WTC11 (cell line): ENCODE measurements around the gene RFC1. TPM values are rescaled to one million over a fixed set of nuclear protein-coding genes. Genes with fewer than 3 reads are reported as not detected.
"Not testable (repeated sequence)": the region's sequence is repeated elsewhere in the genome, so short reads cannot be mapped to it uniquely, and the experiment has no call there.

Experiments
- ATAC-seq: fragments of 200-7000 bp; cut with Tn5 transposase; 2 replicates; pipeline ENCODE4 v1.10.0; 2021; ENCODE audit warnings: mild to moderate bottlenecking, moderate library complexity
- CTCF ChIA-PET: fragments of 300-600 bp; sonication (Branson Sonifier 250); formaldehyde crosslinking; loops from one replicate; lab custom pipeline; 2021; ENCODE audit warnings: antibody characterized with exemption; lab: Charles Lee
- POLR2A ChIA-PET: fragments of 350-600 bp; sonication (Branson Sonifier 250); formaldehyde crosslinking; loops from one replicate; lab custom pipeline; 2021; ENCODE audit warnings: antibody characterized with exemption; lab: Charles Lee
- DNase-seq: peaks from one replicate; pipeline ENCODE4 v3.0.0; 2021; ENCODE audit warnings: low spot score
- H3K27ac Mint-ChIP-seq: 2 replicates; pipeline ENCODE4 v1.8.0; 2021; ENCODE audit warnings: mixed read lengths
- H3K27me3 Mint-ChIP-seq: 2 replicates; pipeline ENCODE4 v1.8.0; 2021; ENCODE audit warnings: low read depth, mild to moderate bottlenecking, moderate library complexity, mixed read lengths
- H3K36me3 Mint-ChIP-seq: 2 replicates; pipeline ENCODE4 v1.8.0; 2021; ENCODE audit warnings: mixed read lengths
- H3K4me1 Mint-ChIP-seq: 2 replicates; pipeline ENCODE4 v1.8.0; 2022; ENCODE audit warnings: mixed read lengths
- H3K4me3 Mint-ChIP-seq: 2 replicates; pipeline ENCODE4 v1.8.0; 2021; ENCODE audit warnings: mild to moderate bottlenecking, moderate library complexity, mixed read lengths
- H3K9me3 Mint-ChIP-seq: 2 replicates; pipeline ENCODE4 v1.8.0; 2021; ENCODE audit warnings: mixed read lengths
- CREM ChIP-seq: sonication (generic); formaldehyde crosslinking; IDR thresholded peaks from 2 replicates; pipeline ENCODE4 v1.8.1; 2022; ENCODE audit warnings: mild to moderate bottlenecking, missing genetic modification reagents, moderate library complexity
- FOXK1 ChIP-seq: sonication (generic); formaldehyde crosslinking; IDR thresholded peaks from 2 replicates; pipeline ENCODE4 v1.8.0; 2022; ENCODE audit warnings: mild to moderate bottlenecking, moderate library complexity, missing genetic modification reagents
- GABPB1 ChIP-seq: sonication (generic); formaldehyde crosslinking; IDR thresholded peaks from 2 replicates; pipeline ENCODE4 v1.8.1; 2023; ENCODE audit warnings: mild to moderate bottlenecking, missing genetic modification reagents
- HMGA2 ChIP-seq: fragments of 250-450 bp; sonication (Bioruptor Pico); IDR thresholded peaks from 2 replicates; pipeline ENCODE4 v1.4.0; 2021; ENCODE audit warnings: mild to moderate bottlenecking, moderate library complexity
- TCF7 ChIP-seq: sonication (generic); formaldehyde crosslinking; IDR thresholded peaks from 2 replicates; pipeline ENCODE4 v1.8.0; 2022; ENCODE audit warnings: mild to moderate bottlenecking, low read depth, missing genetic modification reagents, moderate library complexity
- TEAD1 ChIP-seq: sonication (generic); formaldehyde crosslinking; IDR thresholded peaks from 2 replicates; pipeline ENCODE4 v1.8.0; 2022; ENCODE audit warnings: mild to moderate bottlenecking, missing genetic modification reagents
- ZNF121 ChIP-seq: sonication (generic); formaldehyde crosslinking; IDR thresholded peaks from 2 replicates; pipeline ENCODE4 v1.8.0; 2023; ENCODE audit warnings: missing genetic modification reagents
- ZNF138 ChIP-seq: sonication (generic); formaldehyde crosslinking; conservative IDR thresholded peaks from 2 replicates; pipeline ENCODE4 v1.8.1; 2022; ENCODE audit warnings: mild to moderate bottlenecking, moderate library complexity, missing genetic modification reagents
- ZNF416 ChIP-seq: fragments of 250-450 bp; sonication (Bioruptor Pico); IDR thresholded peaks from 2 replicates; pipeline ENCODE4 v1.9.0; 2021; ENCODE audit warnings: mild to moderate bottlenecking, inconsistent platforms
- ZNF671 ChIP-seq: fragments of 250-450 bp; sonication (Bioruptor Pico); IDR thresholded peaks from 2 replicates; pipeline ENCODE4 v1.8.0; 2021; ENCODE audit warnings: mild to moderate bottlenecking
- total RNA-seq: library from RNA; stranded (reverse); gene quantifications from 3 replicates; pipeline ENCODE4 v1.2.3, GENCODE V29; 2021
- TF ChIP-seq, protein P1 (sequence below): sonication (generic); formaldehyde crosslinking; IDR thresholded peaks from 2 replicates; pipeline ENCODE4 v1.8.0; 2022; ENCODE audit warnings: mild to moderate bottlenecking, missing genetic modification reagents
- TF ChIP-seq, protein P2 (sequence below): fragments of 250-450 bp; sonication (Bioruptor Pico); conservative IDR thresholded peaks from 2 replicates; pipeline ENCODE4 v1.9.0; 2021; ENCODE audit warnings: mild to moderate bottlenecking
- TF ChIP-seq, protein P3 (sequence below): fragments of 200-600 bp; IDR thresholded peaks from 2 replicates; pipeline ENCODE4 v1.8.0; 2022; ENCODE audit warnings: antibody characterized with exemption
- TF ChIP-seq, protein P4 (sequence below): sonication (generic); formaldehyde crosslinking; IDR thresholded peaks from 2 replicates; pipeline ENCODE4 v1.8.1; 2023; ENCODE audit warnings: mild to moderate bottlenecking, moderate library complexity, missing genetic modification reagents

The RFC1 gene
- total RNA-seq, 1 experiment from 2014 or later: 59.4 TPM

DNA sequence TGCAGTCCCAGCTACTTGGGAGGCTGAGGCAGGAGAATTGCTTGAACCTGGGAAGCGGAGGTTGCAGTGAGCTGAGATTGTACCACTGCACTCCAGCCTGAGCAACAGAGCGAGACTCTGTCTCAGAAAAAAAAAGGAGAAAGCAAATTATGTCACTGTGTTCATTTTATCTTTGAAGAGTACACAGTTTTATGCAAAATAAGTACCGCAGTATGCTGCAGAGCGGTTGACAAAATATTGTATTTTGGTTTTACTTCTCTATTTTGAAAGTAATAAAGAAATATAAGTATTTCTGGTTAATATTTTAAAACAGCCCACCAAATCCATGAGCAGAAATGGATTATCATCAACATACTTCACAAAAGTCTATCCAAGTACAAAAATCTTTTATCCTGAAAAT is 5.6 kb downstream of the RFC1 start:
- CTCF ChIA-PET, POLR2A ChIA-PET, H3K4me1 Mint-ChIP-seq, H3K4me3 Mint-ChIP-seq, H3K27ac Mint-ChIP-seq, H3K27me3 Mint-ChIP-seq, H3K36me3 Mint-ChIP-seq, DNase-seq, H3K9me3 Mint-ChIP-seq: not testable (repeated sequence)
- 0 out of 2 replicates have a peak, but pooled peaks have one; percentile 2 for TF ChIP-seq HMGA2 (CRISPR knock-in tag)
- TF ChIP-seq, all 79 proteins: peak for 1; not testable (repeated sequence) for 78
- ATAC-seq: not testable (repeated sequence)

DNA sequence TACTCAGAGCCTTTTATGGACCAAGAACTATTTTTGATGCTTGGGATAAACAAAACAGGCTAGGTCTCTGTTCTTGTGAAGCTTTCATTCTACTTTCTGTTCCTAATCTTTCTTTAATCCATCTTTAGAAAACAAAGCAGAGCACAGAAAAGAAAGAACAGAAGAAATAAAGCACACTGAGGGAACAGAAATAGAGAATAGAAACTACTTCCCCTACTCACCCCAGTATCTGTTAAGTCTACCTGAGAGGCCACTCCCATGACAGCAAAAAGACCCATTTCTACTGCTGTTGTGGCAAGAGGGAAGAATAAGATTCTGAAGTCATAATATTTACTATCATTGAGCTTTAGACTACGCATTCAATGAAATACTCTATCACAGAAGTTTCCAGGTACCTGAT is 9.2 kb downstream of the RFC1 start:
- ChIA-PET POLR2A (no interaction called here), CTCF (no interaction called here)
- ATAC-seq (no peak), DNase-seq (no peak)
- peaks cover 5% of the 10 kb centered on the region; the same call in 1 of the 2 replicates for H3K4me1 Mint-ChIP-seq
- H3K27me3 Mint-ChIP-seq: no peaks in the 10 kb centered on the region
- no peaks in the 10 kb centered on the region for H3K36me3 Mint-ChIP-seq
- H3K4me3 Mint-ChIP-seq: no peak overlapping the region
- no peak for TF ChIP-seq TEAD1 (CRISPR knock-in tag)
- TF ChIP-seq, protein P1, sequence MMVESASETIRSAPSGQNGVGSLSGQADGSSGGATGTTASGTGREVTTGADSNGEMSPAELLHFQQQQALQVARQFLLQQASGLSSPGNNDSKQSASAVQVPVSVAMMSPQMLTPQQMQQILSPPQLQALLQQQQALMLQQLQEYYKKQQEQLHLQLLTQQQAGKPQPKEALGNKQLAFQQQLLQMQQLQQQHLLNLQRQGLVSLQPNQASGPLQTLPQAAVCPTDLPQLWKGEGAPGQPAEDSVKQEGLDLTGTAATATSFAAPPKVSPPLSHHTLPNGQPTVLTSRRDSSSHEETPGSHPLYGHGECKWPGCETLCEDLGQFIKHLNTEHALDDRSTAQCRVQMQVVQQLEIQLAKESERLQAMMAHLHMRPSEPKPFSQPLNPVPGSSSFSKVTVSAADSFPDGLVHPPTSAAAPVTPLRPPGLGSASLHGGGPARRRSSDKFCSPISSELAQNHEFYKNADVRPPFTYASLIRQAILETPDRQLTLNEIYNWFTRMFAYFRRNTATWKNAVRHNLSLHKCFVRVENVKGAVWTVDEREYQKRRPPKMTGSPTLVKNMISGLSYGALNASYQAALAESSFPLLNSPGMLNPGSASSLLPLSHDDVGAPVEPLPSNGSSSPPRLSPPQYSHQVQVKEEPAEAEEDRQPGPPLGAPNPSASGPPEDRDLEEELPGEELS: no peak
- H3K27ac Mint-ChIP-seq: no peak overlapping the region
- no peaks in the 10 kb centered on the region for H3K9me3 Mint-ChIP-seq

DNA sequence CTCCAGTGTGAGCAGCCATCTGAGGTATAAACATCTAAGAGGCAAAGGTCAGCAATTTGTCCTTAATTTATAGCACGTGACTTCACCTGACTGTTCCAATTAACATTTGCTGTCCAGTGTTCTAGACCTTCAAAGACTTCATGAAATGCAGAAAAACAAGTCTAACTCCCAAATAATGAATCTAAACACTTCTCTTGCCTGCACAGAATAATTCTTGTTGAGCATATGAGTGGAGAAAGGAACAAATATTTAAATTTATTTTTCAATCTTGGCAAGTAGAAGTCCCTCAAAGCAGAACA is 12.0 kb downstream of the RFC1 start:
- DNase-seq (no peak), ATAC-seq (no peak)
- Mint-ChIP-seq H3K4me1 (peaks cover 5% of the 10 kb centered on the region; the same call in 1 of the 2 replicates), H3K4me3 (no peak overlapping the region), H3K9me3 (no peaks in the 10 kb centered on the region), H3K27ac (peak overlapping the region; percentile 20), H3K27me3 (no peaks in the 10 kb centered on the region), H3K36me3 (peaks cover 15% of the 10 kb centered on the region)
- no peak for TF ChIP-seq ZNF121 (CRISPR knock-in tag)
- TF ChIP-seq, protein P2, sequence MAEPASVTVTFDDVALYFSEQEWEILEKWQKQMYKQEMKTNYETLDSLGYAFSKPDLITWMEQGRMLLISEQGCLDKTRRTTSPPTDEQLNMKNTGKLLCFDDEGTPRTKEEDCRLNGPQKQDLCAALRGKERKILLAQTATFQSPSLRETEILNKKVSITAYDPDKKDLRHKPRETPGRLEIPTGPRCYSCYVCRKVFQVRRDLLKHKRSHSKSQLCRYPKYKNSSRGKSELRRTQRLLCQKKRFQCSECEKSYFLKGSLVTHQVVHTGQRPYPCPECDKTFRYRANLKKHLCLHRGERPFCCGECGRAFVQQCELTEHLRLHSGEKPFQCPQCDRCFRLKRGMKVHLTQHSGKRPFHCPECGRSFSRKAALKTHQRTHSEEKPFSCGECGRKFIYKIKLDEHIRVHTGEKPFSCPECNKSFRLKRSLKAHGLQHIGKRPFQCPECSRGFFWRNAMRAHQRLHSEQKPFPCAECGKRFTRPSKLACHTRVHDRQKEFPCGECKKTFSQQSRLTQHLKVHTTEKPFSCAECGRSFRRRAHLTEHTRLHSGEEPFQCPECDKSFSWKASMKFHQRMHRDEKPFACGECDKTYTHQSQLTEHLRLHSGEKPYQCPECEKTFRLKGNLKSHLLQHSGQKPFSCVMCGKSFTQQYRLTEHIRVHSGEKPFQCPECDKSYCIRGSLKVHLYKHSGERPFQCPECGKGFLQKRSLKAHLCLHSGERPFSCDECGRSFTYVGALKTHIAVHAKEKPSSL (CRISPR knock-in tag): no peak
- no peak for TF ChIP-seq CREM (CRISPR knock-in tag)
- TF ChIP-seq FOXK1 (CRISPR knock-in tag): no peak
- no peak for TF ChIP-seq ZNF416 (CRISPR knock-in tag)
- TF ChIP-seq, protein P3, sequence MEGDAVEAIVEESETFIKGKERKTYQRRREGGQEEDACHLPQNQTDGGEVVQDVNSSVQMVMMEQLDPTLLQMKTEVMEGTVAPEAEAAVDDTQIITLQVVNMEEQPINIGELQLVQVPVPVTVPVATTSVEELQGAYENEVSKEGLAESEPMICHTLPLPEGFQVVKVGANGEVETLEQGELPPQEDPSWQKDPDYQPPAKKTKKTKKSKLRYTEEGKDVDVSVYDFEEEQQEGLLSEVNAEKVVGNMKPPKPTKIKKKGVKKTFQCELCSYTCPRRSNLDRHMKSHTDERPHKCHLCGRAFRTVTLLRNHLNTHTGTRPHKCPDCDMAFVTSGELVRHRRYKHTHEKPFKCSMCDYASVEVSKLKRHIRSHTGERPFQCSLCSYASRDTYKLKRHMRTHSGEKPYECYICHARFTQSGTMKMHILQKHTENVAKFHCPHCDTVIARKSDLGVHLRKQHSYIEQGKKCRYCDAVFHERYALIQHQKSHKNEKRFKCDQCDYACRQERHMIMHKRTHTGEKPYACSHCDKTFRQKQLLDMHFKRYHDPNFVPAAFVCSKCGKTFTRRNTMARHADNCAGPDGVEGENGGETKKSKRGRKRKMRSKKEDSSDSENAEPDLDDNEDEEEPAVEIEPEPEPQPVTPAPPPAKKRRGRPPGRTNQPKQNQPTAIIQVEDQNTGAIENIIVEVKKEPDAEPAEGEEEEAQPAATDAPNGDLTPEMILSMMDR: no peak
- no peak for TF ChIP-seq TCF7 (CRISPR knock-in tag)
- no peak for TF ChIP-seq GABPB1 (CRISPR knock-in tag)
- TF ChIP-seq ZNF138 (CRISPR knock-in tag): no peak
- TF ChIP-seq ZNF671 (CRISPR knock-in tag): no peak
- TF ChIP-seq, protein P4, sequence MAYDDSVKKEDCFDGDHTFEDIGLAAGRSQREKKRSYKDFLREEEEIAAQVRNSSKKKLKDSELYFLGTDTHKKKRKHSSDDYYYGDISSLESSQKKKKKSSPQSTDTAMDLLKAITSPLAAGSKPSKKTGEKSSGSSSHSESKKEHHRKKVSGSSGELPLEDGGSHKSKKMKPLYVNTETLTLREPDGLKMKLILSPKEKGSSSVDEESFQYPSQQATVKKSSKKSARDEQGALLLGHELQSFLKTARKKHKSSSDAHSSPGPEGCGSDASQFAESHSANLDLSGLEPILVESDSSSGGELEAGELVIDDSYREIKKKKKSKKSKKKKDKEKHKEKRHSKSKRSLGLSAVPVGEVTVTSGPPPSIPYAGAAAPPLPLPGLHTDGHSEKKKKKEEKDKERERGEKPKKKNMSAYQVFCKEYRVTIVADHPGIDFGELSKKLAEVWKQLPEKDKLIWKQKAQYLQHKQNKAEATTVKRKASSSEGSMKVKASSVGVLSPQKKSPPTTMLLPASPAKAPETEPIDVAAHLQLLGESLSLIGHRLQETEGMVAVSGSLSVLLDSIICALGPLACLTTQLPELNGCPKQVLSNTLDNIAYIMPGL (CRISPR knock-in tag): no peak
- CTCF ChIA-PET: no interaction called here
- POLR2A ChIA-PET: no interaction called here
